DOHH2 (cell line): ENCODE results near the gene TMEM52.

ENCODE experiments used
- EZH2phosphoT487 ChIP-seq: fragments of 200-600 bp; sonication (generic); IDR thresholded peaks from 2 replicates; pipeline ENCODE4 v1.6.1; 2017; ENCODE audit warnings: borderline replicate concordance, mild to moderate bottlenecking, antibody characterized with exemption, low read length, moderate library complexity, mixed read lengths
- TF ChIP-seq, protein P1 (sequence below): fragments of 200-600 bp; sonication (generic); IDR thresholded peaks from one replicate; pipeline ENCODE4 v1.5.1; 2014; ENCODE audit warnings: antibody characterized with exemption, mild to moderate bottlenecking, low read depth, low read length; ENCODE audit not compliant: poor library complexity, severe bottlenecking

DNA sequence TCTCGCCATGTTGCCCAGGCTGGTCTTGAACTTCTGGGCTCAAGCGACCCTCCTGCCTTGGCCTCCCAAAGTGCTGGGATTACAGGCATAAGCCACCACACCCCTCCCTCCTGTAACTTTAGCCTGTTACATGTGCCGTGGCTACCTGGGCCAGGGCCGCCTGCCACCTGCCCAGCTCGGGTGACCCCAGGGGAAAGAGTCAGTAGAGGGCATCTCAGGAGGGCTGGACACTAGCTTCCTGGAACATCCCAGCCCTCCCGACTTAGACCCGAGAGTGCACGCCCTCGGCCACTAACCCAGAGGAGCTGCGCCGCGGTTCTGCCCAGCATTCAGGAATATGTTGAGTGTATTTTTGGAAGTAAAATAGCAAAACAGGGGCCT, 40.4 kb upstream of the TMEM52 start:
- TF ChIP-seq, protein P1, sequence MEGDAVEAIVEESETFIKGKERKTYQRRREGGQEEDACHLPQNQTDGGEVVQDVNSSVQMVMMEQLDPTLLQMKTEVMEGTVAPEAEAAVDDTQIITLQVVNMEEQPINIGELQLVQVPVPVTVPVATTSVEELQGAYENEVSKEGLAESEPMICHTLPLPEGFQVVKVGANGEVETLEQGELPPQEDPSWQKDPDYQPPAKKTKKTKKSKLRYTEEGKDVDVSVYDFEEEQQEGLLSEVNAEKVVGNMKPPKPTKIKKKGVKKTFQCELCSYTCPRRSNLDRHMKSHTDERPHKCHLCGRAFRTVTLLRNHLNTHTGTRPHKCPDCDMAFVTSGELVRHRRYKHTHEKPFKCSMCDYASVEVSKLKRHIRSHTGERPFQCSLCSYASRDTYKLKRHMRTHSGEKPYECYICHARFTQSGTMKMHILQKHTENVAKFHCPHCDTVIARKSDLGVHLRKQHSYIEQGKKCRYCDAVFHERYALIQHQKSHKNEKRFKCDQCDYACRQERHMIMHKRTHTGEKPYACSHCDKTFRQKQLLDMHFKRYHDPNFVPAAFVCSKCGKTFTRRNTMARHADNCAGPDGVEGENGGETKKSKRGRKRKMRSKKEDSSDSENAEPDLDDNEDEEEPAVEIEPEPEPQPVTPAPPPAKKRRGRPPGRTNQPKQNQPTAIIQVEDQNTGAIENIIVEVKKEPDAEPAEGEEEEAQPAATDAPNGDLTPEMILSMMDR = no peak
- no peak for TF ChIP-seq EZH2phosphoT487
